ENCODE measurements around the gene RNF213.

Gene RNF213

DNA sequence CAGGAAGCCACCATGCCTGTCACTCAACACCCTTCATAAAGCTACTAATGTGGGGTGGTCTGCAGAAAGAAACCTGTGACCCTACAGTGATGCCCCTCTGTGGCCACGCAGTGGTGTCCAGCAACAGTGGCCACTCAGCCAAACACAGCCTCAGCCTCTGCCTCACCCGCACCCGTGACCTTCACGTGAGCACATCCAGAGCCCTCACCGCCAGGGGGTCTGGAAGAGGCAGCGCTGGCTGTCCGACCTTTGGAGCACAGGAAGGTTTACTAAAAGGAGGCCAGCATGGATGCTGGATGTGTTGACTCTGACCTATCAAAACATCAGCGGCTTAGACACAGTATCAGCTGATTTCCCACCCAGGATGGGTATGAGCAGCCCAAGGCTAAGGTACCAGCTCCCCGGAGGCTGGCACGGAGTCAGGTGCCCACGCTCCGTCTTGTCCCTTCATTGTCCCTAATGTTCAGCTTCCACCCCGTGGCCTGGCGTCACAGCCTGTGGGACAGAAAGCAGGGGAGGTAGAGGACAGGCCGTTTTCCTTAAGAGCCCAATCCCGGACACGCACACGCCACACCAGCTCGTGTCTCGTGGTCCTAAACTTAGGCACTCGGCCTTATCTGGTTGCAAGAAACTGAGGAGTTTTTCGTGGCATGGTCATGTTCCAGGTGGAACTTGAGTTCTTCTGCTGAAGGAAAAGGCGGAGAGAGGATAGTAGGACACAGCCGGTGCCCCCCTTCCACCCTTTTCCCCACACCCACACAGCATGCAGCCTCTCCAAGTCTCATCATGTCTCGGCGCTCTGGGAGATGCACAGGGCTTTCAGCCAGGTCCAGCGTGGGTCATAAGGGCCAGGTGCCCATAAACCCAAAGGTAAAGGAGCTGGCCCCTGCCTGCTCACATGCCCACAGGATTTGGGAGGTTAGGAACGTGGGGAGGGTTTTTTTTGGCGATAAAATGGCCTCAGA lies 104.6 kb downstream of the RNF213 start:
- DNase-seq (ENCODE audit: low read depth in 4 of 4, low spot score in 1 of 4) = no peak

DNA sequence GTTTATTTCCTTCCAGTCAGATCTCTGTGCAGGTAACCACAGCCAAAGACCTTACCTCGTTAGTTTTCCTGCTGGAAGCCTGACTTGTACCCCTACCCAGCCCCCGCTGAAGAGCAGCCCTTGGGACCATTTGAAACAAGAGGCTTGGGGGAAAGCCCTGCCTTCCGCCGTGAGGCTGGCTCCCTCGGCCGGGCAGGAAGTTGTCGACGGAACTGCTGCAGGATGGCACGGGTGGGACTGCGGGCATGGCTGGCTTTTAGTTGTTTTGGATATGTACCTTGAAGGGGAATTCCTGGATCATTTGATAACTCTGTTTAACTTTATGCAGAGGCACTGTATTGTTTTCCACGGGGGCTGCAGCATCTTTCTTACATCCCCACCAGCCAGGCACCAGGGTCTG lies 105.3 kb downstream of the RNF213 start:
- DNase-seq (ENCODE audit: low read depth in 4 of 4, low spot score in 1 of 4) = no peak

DNA sequence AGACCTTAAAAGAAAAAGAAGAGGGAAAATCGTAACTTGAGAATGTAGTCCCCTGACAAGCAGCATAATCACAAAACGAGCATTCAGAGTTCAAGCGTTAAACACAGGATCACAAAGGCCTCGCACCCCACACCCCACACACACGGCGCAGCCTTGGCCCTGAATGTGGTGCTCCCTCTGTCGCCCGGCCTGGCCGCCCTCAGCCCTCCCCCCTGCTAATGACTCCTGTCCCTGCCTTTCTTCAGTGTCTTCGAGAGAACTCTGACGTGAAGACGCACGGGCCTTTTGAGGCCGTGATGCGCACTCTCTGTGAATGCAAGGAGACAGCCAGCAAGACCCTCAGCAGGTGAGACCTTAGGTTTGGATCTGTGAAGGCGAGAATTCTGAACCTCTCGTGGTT lies 106.9 kb downstream of the RNF213 start:
- no peak for DNase-seq (ENCODE audit: low read depth in 4 of 4, low spot score in 1 of 4)

DNA sequence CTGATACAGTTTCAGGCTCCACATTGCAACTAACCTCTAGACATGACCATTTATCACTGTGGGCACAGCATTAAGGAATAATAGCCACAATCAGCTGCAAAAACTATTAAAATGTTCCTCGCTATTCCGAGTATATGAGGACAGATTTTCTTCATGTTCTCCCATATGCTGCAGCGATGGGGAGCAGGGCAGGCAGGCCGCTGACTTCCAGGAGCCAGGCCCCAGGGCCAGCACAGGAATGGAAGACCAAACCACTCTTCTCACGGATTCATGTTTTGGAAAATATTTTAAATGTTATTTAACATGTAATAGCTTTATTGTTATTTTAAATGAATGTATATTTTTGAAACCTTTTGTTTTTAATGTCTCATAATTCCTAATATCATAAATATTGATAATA lies 110.5 kb downstream of the RNF213 start:
- no peak for DNase-seq (ENCODE audit: low read depth in 4 of 4, low spot score in 1 of 4)

DNA sequence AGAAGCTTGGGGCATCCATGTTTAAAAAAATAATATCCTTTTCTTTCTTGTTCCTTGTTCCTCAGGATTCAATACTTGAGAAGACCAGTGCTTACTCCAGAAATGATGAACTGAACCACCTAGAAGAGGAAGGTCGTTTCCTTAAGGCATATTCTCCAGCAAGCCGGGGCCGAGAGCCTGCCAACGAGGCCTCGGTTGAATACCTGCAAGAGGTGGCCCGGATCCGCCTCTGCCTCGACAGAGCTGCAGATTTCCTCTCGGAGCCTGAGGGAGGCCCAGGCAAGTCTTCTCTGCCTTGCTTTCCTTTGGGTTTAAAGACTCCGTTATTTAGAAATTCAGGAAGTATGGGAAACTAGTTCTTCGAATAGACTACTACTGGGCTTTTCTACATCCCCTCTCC lies 111.8 kb downstream of the RNF213 start:
- DNase-seq (ENCODE audit: low read depth in 4 of 4, low spot score in 1 of 4) = no peak

DNA sequence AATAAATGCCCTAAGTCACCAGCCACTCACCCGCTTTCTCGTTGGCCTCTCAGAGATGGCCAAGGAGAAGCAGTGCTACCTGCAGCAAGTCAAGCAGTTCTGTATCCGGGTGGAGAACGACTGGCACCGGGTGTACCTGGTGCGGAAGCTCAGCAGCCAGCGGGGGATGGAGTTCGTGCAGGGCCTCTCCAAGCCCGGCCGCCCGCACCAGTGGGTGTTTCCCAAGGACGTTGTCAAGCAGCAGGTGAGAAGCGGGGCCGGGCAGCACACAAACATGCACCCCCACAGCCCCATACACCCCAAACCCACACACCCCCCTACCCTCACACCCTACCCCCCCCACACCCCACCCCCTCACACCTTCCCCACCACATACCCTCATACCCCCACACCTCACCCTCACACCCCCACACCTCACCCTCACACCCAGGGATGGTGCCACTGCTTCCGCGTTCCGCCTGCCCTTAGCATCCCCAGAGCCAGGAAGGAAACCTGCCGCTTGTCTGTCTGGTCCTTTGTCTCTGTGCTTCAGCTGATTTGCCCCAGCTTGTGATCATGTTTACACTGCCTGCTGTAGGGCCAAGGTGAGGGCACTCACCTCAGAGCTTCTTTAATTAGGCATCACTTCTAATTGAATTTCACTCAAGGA lies 112.4 kb downstream of the RNF213 start:
- DNase-seq (ENCODE audit: low read depth in 4 of 4, low spot score in 1 of 4) = no peak

DNA sequence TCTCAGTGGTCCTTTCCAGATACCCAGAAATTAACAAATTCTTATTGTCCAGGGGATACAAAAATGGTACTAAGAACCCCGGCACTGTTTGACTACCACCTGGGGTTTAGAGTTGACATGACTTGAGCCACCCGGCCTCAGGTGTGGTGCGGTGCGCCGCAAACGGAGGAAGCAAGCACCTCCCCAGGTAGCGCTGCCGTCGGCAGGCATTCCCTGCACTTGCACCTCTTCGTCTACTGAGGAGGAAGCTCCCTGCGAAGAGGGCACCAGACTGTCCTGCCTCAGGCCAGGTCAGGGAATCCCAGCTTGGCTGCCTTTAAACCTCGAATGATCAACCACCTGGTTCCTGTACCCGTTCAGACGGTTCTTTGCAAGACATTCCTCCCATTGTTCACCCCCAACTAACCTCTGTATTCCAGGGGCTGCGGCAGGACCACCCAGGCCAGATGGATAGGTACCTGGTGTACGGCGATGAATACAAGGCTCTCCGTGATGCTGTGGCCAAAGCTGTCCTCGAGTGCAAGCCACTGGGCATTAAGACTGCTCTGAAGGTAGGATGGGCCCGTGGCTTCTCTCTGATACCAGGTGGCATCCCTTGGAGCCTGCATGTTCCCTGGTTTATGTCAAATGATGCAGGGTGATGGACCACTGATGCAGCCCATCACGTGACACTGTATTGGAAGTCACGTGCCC lies 113.5 kb downstream of the RNF213 start:
- DNase-seq (ENCODE audit: low read depth in 4 of 4, low spot score in 1 of 4) = no peak

DNA sequence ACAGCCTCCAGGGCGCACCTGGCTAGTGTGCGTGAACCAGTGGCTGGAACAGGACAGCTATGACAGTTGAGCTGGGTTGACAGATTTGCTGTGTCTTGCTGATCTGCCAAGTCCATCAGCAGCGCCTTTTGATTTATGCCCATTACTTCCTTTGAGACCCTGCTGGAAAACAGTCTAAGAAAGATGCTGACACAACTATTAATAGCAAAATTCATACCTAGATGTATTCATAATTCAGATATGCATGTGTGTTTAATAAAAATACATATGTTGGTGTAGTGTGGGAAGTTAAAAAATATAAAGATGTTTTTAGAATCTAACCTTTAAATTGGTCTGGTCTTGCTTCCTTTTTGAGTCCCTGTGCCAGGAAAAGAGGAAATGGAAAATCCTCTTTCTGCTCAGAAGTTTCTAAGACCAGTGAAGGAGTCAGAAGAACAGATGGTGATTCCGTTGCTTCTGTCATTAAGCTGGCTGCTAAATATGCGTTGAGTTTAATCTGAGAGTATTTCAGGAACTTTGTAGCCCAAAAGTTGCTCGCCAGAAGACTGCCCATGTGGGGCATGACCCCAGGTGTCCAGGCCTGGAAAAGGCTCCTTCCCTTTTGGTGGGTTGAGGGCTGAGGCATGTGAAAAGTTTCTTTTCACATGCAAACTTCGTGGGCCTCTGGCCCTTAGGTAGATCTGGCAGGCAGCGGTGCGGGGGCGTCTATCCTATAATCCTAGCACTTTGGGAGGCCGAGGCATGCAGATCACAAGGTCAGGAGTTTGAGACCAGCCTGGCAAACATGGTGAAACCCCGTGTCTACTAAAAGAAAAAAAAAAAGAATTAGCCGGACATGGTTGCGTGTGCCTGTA lies 114.3 kb downstream of the RNF213 start:
- no peak for DNase-seq (ENCODE audit: low read depth in 4 of 4, low spot score in 1 of 4)

DNA sequence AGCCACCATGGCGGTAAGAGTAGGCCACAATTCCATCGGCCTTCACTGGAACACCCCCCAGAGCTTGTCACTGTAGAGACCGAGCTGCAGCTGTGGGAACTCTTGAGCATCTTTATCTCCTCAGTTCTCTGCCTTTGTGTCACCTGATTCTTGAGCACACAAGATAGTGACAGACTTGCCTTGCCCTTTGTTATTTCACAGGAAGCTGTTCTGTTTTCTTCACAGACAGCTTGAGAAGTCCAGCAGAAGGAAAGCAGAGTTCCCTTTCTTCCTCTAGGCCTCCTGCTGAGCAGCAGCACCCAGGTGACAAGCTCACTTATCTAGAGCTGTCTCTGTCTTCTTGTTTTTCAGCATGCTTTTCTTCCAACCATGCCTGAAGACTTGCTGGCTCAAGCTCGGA lies 115.9 kb downstream of the RNF213 start:
- no peak for DNase-seq (ENCODE audit: low read depth in 4 of 4, low spot score in 1 of 4)

DNA sequence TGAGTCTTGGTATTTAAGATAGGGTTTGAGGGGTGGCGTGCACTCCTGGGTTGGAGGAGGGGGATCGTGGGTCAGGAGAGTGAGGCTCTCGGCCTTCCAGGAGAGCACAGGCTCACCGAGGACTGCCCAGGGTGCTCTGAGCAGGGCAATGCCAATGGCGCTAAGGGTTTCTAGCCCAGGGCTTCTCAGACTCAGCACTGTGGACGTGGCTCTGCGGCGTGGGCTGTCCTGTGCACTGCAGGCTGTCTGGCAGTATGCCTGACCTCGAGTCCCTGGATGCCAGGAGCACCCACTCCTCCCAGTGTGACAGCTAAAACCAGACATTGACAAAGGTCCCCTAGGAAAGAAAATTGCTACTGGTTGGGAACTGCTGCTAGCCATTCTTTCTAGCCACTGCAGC lies 117.1 kb downstream of the RNF213 start:
- DNase-seq (ENCODE audit: low read depth in 4 of 4, low spot score in 1 of 4) = no peak

DNA sequence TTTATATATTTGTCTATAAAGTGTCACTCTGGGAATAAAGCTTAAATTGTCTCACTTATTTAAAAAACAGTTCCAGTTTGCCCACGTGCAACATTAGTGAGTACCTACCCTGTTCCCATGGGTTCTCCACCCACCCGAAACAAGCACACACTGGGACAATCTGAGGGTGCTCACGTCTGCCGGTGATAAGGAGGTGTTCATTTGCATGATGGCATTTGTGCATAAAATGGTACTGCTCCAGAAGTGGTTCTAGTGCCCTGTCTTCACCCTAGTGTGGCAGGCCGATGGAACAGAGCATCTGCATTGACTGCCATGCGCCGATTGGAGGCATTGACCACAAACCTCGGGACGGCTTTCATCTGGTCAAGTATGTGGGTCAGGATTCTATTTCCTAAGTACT lies 118.7 kb downstream of the RNF213 start:
- DNase-seq (ENCODE audit: low read depth in 4 of 4, low spot score in 1 of 4) = no peak

DNA sequence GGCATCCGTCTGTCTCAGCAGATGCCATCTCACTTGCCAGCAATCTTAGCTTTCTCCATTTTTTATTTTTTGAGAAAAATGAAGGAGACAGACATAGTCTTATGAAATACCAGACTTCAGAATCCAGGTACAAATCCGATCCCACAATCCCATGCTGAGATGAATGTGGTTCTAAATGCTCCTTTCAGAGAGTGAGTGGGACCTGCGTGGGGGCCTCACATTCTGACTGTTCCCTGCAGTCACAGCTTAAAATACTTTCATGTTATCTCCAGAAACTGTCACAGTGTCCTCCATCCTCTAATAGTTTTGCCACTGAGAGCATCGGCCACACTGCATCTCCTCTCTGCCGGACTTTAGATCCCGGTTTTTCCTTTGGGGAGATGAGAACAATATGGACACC lies 119.4 kb downstream of the RNF213 start:
- no peak for DNase-seq (ENCODE audit: low read depth in 4 of 4, low spot score in 1 of 4)

DNA sequence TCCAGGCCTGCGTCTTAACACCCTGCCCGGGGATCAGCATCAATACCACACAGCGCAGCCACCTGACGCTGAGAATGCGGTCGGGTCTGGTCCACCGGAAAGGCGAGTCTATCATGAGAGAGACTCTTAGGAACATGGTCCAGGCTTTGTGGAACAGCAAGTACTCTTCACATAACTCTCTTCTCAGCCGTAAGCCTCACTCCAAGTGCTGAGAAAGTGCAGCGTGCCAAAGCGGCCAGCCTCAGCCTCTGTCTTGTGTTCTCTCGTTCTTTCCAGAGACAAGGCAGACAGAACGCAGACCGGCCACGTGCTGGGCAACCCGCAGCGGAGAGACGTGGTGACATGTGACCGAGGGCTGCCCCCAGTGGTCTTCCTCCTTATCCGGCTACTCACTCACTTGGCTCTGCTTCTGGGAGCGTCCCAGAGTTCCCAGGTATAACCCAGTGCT lies 119.9 kb downstream of the RNF213 start:
- no peak for DNase-seq (ENCODE audit: low read depth in 4 of 4, low spot score in 1 of 4)

DNA sequence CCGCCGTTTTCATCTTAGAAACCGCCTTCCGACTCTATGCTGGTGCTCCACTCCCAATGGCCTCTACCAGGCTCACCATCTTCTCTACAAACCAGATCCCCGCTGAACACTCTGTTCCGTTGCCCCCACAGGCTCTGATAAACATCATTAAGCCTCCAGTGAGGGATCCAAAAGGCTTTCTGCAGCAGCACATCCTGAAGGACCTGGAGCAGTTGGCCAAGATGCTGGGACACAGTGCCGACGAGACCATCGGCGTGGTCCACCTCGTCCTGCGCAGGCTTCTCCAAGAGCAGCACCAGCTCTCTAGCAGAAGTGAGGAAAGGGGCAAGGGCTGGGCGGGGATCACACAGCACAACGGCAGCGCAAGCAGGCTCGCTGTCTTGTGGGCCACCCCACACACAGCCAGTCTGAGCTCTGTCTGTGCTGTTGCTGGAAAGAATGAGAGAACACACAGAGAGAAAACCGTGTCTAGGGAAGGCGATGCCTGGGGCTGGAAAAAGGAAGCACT lies 120.8 kb downstream of the RNF213 start:
- no peak for DNase-seq (ENCODE audit: low read depth in 4 of 4, low spot score in 1 of 4)

DNA sequence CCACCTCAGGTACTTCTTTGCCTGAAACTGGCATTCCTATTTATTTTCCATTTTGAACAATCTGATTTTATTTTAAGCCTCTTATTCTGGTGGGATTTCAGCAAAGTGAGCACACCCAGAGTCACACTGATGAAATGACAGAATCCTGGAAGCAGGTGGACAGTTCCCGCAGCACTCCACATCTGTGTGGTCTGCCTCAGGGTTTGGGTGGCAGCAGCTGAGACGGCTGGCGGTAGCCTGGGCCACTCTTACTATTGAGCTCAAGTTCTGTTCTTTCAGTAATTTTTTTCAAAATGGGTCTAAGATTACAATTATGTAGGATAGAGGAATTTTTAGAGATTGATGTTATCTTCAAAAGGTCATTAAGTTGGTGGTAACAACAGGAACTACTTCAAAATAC lies 121.8 kb downstream of the RNF213 start:
- no peak for DNase-seq (ENCODE audit: low read depth in 4 of 4, low spot score in 1 of 4)

DNA sequence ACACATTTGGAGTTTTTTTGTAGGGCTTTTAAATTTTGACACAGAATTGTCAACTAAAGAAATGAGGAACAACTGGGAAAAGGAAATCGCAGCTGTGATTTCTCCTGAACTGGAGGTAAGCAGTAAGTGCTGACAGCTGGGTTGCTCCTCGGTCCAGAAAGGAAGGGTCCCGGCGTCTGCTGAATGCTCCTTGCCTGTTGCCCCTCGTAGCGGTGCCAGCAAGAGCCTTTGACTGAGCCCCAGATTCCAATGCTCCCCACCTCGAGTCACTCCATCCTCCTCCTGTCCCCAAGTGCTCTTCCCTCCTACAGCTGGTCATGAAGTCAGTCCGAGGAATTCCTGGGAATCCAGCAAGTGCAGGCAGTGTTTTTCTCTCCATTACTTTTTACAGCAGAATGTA lies 122.3 kb downstream of the RNF213 start:
- no peak for DNase-seq (ENCODE audit: low read depth in 4 of 4, low spot score in 1 of 4)

DNA sequence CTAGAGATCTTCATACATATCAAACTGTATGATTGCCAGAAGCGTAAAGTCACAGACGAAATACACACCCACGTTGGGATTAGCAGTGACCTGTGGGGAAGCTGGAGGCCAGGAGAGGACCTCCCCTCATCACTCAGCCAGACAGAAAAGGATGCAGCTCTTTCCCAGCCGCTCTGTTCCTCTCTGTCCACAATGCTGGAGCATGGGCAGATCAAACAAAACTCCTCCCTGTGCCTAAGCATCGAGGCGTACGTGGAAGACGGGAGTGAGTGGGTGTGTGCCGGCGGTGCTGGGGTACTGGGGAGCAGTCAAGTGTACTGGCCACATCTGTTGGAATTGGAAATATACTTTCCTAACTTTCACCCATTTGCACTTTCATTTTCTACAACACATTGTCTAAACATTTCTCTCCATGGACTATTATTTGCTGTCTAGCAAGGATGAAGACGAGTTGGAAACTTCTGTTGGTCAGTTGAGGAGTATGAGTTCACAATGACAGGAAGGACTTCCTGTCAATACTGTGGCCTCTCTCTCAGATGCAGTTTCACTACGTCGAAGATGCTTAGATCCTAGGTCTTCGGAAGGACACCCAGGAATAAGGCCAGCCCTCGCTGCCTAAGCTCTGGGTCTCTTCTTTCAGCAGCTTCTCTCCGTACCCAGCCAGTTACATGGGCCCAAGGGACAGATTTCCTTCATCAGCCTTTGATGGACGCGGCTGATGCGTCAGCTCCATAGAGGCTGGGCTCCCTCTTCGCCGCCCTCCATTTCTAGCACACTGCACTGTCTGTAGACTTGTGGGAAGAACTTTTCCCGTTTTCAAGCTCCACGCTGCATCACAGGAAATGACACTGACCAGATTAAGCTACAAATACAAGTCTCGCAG lies 123.7 kb downstream of the RNF213 start:
- DNase-seq (ENCODE audit: low read depth in 4 of 4, low spot score in 1 of 4) = no peak

DNA sequence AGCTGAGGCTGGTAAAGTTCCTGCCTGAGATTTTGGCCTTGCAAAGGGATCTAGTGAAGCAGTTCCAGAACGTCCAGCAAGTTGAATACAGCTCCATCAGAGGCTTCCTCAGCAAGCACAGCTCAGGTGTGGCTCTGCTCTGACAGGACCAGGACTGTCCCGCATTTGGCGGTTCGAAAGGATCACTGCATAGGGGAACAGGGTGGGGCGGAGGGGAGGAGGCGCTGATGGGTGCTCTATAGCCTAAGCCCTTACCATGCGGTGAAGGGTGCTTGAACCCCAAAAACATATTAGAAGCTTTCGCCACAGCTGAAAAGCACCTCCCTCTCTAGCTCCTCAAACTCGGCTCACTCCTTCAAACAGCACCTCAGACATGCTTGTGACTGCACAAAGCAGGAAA lies 124.4 kb downstream of the RNF213 start:
- no peak for DNase-seq (ENCODE audit: low read depth in 4 of 4, low spot score in 1 of 4)

DNA sequence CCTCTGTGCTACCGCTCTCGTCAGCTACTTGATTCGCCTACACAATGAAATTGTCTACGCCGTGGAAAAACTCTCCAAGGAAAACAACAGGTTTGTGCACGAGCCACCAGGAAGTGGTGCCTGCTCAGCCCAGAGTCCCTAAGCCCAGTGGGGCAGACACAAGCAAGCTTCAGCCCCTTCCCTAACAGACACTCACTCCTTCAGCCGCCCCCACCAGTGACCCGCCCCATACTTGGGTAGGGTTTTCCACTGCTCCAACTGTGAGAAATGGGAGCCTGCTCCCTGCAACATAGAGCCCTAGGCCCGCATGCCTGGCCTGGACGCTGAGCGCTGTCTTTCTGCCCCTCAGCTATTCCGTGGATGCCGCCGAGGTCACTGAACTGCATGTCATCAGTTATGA lies 125.7 kb downstream of the RNF213 start:
- DNase-seq (ENCODE audit: low read depth in 4 of 4, low spot score in 1 of 4) = no peak

DNA sequence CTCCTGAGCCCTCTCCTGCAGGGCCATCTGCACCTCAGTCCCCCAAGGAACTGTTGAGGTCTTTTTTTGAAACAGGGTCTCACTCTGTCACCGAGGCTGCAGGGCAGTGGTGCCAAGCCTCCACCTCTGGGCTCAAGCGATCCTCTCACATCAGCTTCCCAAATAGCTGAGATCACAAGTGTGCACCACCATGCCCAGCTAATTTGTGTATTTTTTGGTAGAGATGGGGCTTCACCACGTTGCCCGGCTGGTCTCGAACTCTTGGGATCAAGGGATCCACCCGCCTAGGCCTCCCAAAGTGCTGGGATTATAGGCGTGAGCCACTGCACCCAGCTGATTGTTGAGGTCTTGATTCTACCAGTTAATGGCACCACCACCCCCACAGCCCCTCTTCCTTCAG lies 126.4 kb downstream of the RNF213 start:
- no peak for DNase-seq (ENCODE audit: low read depth in 4 of 4, low spot score in 1 of 4)

Data from stimulated activated CD4-positive, alpha-beta T cell treated with anti-CD3 and anti-CD28 coated beads, Interleukin-1b, Interleukin-23, amount 100 ng/mL, for 24 hours (primary cell).